NK-92 (cell line): ENCODE data around the gene SH3PXD2B.
"Not testable (repeated sequence)": the region's sequence is repeated elsewhere in the genome, so short reads cannot be mapped to it uniquely, and the experiment has no call there.

Experiments used
- DNase-seq: peaks from one replicate; lab custom pipeline; 2025; ENCODE audit not compliant: unreplicated experiment; lab: John Stamatoyannopoulos, UW

SH3PXD2B gene

GRCh38 chr5:172420235-172420939, 33.9 kb downstream of the SH3PXD2B start:
- no peak for DNase-seq

- DNase-seq: no peak
These were observed 35.2 kb downstream of the SH3PXD2B start for GRCh38 chr5:172418862-172419814.

DNA sequence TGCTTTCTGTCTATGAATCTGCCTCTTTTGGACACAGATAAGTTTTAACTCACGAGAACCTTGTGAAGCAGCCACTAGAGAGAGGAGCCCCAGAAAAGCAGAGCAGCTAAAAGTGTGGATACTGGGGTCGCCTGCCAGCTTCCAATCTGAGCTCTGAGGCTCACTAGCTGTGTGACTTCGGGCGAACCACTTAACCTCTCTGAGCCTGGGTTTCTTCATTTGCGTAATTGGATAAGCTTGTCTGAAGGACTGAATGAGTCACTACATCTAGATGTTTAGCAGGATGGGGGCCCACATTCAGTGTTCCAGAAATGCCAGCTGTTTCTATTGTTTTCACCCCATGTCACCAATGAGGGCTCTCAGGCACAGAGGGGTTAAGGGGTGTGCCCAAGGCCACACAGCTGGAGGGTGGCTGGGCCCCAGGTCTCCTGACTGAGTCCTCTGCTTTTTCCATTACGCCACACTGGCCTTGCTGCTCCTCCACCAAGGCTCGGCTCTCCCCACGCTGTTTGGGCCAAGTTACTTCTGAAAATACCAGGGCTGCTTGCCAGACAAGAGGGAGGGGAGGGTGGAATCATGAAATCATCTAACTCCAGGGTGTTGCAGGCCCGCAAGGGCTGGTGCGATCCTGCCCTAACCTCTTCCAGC, 36.2 kb downstream of the SH3PXD2B start:
- no peak for DNase-seq

DNA sequence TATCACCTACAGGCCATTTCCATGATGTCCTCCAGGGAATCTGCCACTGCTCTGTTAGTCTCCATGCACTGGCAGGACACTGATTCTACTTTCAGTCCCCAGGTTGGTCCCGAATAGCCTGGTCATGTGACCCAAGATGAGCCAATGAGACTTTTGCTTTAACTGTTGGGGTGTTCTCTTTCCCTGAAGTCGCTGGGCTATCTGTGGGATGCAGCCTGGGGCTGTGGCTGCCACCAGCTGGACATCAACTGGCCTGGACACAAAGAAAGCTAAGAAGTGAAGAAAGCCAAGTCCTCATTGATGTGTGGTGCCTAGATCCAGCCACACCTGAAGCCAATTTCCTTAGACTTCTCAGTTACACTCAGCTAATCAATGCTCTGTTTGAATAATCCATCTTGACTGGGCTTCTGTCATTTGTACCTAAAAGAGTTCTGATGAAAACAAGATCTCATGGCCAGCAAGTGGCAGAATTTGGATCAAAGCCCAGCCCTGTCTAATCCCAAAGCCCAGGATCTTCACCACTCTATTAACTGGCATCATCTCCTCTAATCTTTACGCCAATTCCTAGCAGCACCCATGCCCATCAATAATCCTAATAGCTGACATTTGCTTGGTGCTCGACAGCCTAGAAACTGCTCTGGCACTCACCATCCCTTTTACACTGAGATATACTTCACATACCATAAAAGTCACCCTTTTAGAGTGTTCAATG, 37.0 kb downstream of the SH3PXD2B start:
- DNase-seq: no peak

DNA sequence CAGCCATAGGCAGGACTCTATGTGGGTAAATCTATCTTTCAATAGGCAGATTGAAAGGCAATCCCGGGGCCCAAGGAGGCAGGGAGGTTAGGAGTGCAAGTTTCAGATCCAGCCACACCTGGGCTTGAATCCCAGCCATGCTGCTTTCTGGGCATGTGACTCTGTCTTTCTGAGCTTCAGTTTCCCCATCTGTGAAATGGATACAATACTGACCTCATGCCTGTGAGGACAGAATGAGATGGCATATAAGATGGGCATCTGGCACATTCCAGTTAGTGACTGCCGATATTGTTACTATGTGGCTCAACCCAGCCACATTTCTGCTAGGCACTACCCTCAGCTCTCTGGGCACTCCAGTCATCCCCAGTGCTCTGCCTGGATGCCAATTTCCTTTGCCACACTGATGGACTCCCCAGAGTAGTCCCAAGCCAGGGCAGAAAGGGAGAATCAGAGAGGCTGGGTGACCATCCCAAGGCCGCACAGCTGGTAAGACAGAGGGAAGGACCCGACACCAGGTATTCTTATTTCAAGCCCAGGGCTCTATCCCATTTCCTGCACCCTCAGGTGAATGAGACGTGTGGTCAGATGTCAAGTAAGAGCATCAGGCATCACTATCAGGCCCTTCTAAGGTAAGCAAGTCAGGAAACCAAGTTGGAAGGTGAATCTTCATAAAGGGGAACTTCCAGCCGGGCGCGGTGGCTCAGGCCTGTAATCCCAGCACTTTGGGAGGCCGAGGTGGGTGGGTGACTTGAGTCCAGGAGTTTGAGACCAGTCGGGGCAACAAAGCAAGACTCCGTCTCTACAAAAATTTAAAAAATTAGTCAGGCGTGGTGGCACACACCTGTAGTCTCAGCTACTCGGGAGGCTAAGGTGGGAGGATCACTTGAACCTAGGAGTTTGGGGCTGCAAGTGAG, 38.7 kb downstream of the SH3PXD2B start:
- DNase-seq: no peak

- DNase-seq: no peak
These were observed 39.6 kb downstream of the SH3PXD2B start for GRCh38 chr5:172414531-172415361.

GRCh38 chr5:172413601-172414171, 40.6 kb downstream of the SH3PXD2B start:
- DNase-seq: no peak

- no peak for DNase-seq
These were observed 41.5 kb downstream of the SH3PXD2B start for GRCh38 chr5:172412724-172413286.

DNA sequence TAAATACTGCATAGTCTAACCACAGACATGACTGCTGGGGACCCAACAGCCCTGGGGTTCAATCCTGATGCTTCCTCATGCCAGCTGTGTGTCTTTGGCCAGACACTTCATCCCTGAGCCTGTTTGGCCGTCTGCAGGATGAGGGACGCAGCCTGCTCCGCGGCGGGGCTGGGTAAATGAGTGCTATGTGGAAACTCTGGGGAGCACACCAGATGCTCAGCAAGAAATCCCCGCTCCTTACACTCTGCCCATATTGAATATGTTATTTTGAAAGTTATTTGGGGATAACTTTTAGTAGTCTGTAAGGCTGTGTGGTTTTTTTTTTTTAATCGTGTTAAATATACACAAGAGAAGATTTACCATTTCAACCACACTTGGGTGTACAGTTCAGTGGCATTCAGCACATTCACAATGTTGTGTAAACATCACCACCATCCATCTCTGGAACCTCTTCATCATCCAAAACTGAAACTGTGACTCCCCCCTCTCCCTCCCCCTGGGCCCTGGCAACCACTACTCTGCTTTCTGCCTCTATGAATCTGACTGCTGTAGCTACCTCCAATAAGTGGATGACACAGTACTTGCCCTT, 42.7 kb downstream of the SH3PXD2B start:
- no peak for DNase-seq

DNA sequence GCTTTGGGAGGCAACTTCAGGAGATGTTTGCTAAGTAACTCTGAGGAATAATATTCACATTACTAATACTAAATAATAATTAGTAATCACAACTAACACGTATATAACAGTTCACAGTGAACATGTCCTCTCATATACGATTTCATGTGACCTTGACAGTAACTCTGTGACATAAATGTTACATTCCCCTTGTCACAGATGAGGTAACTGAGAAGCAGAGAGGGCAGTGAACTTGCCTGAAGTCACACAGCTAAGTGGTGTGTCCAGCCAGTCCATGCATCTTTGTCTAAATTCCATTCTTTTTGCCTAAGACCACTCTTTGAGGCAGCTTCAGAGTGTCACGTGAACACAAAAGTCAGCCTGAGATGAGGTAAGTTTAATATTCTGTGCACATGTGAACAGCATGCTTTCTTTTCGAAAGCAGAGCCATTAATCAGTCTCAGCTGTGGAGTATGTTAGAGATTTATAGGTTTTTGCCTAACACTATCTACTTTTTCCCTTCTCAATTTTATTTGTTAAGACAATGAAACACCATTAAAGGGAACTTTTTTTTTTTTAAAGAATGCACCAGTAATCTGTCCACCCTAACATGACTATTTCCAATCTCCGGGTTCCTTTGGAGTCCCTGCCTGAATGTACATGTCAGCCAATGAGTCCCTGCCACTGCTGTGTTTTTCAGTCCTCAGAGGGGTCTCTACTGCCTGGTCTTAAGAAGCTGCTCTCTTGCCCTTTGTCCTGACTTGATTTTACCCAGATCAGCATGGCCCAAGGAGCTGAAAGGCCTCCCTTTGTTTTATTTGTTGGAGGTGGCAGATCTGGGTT, 43.5 kb downstream of the SH3PXD2B start:
- no peak for DNase-seq

- DNase-seq: no peak
These were observed 44.2 kb downstream of the SH3PXD2B start for GRCh38 chr5:172410160-172410559.

- DNase-seq: not testable (repeated sequence)
These were observed 44.8 kb downstream of the SH3PXD2B start for GRCh38 chr5:172409477-172409876.

DNA sequence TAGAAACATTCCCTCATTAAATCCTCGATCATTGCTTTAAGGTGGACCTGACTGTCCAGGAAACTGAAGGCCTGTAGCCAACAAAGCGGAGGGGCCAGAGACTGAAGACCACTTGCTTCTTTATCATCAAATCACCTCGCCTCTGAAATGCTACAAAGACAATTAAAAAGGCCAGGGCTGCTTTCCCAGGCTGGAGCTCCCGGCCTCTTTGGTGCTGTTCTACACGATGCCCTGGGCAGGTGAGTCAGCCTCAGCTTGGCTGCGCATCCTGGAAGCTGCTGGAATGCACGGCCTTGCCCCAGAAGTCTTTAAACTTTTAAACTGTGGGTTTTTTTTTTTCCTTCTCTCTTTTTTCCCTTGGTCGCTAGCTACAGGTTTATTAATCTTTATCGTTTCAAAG, 46.5 kb downstream of the SH3PXD2B start:
- no peak for DNase-seq

- DNase-seq: no peak
These were observed 47.1 kb downstream of the SH3PXD2B start for GRCh38 chr5:172407241-172407691.

DNA sequence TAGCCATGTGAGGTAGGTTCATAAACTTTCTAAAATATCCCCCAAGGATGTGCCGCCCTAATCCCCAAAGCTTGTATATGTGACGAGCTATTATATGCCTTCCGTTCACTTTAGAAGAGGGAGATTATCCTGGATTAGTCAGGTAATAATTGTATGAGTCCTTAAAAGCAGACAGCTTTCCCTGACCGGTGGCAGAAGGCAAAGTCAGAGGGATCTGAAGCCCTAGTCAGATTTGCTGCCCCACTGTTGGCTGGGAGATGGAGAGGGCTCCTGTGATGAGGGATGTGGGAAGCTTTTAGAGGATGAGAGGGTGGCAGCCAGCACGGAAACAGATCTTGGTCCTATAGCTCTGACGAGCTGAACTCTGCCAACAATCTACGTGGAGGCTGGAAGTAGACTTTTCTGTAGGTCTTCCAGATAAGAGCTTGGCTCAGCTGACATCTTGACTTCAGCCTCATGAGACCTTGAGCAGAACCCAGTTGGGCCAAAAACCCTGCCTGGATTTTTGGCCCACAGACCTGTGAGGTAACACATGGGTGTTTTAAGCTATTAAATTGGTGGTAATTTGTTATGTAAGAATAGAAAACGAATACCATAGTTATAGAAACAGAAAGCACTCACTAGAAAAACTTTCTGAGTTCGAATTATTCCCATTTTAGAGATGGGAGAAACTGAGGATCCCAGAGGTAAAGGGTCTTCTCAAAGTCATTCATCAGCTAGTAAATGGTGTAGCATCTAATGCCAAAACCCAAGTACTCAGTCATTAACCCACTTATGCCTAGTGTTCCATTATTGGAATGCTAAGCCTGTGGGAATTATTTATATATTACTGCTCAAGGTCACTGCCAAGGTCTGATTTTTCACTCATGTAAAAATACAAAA, 48.9 kb downstream of the SH3PXD2B start:
- DNase-seq: no peak

DNA sequence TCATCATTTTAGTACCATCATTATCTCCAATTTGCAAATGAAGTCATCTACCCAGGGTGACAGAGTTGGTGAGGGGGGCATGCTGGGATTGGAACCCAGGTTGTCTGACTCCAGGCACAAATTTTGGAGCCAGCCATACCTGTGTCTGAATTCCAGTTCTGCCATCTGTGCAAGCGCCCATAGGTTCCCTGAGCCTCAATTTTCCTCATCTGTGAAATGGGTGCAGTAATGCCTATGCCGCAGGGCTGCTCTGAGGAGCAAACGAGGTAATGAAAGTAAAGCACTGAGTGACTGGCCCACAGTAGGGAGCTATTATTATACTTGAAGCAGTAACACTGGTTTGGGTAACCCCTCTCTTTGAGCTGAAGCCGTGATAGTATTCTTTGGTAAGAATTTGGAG, 49.6 kb downstream of the SH3PXD2B start:
- no peak for DNase-seq
